ENCODE measurements around the gene SMG5.
"Not testable (repeated sequence)": the region's sequence is repeated elsewhere in the genome, so short reads cannot be mapped to it uniquely, and the experiment has no call there.

Gene SMG5, protein sequence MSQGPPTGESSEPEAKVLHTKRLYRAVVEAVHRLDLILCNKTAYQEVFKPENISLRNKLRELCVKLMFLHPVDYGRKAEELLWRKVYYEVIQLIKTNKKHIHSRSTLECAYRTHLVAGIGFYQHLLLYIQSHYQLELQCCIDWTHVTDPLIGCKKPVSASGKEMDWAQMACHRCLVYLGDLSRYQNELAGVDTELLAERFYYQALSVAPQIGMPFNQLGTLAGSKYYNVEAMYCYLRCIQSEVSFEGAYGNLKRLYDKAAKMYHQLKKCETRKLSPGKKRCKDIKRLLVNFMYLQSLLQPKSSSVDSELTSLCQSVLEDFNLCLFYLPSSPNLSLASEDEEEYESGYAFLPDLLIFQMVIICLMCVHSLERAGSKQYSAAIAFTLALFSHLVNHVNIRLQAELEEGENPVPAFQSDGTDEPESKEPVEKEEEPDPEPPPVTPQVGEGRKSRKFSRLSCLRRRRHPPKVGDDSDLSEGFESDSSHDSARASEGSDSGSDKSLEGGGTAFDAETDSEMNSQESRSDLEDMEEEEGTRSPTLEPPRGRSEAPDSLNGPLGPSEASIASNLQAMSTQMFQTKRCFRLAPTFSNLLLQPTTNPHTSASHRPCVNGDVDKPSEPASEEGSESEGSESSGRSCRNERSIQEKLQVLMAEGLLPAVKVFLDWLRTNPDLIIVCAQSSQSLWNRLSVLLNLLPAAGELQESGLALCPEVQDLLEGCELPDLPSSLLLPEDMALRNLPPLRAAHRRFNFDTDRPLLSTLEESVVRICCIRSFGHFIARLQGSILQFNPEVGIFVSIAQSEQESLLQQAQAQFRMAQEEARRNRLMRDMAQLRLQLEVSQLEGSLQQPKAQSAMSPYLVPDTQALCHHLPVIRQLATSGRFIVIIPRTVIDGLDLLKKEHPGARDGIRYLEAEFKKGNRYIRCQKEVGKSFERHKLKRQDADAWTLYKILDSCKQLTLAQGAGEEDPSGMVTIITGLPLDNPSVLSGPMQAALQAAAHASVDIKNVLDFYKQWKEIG

GRCh38 chr1:156282479-156283222 is at the start of gene SMG5:
Gene SMG5 (minus strand): TSS chr1:156282825. CDS start chr1:156282680, 145 bp downstream.
- peak; percentile 99 for DNase-seq

- not testable (repeated sequence) for DNase-seq
Observed at GRCh38 chr1:156323179-156323578, 40.6 kb upstream of the SMG5 start.

DNA sequence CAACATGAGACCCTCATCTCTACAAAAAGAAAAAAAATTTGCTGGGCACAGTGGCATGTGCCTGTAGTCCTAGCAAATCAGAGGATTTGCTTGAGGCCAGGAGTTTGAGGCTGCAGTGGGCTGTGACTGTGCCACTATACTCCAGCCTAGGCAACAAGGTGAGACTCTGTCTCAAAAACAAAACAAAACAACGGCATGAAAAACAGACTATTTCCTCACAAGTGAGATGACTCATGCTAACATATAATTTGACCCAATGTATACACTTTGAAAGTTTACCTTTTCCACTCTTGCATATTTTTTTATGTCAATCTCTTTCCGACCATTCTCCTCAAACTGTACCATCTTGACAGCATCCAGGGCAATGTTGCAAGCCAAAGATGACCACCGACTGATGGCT is 37.9 kb upstream of the SMG5 start:
- DNase-seq, result no peak

DNA sequence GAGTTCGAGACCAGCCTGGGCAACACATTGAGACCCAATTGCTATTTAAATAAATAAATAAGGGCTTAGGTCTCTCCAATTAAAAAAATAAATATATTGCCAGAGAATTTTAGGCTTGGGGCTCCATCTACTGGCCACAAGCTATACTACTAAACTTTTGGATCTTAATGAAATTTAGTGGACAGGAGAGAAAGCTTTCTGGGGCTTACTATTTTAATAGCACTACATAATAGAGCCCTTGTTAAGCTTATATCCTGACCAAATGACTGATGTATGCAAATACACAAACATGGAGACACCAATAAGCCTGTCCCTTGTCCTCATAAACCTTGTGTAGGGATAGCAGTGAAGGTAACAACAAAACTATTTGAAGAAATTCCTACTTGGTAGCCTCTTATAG is 37.0 kb upstream of the SMG5 start:
- peak; percentile 27 for DNase-seq

GRCh38 chr1:156316909-156317308 is 34.3 kb upstream of the SMG5 start:
- DNase-seq, result no peak

- no peak for DNase-seq
Observed at GRCh38 chr1:156310962-156311361, 28.3 kb upstream of the SMG5 start.

GRCh38 chr1:156308078-156308477 is 25.5 kb upstream of the SMG5 start:
- no peak for DNase-seq

DNA sequence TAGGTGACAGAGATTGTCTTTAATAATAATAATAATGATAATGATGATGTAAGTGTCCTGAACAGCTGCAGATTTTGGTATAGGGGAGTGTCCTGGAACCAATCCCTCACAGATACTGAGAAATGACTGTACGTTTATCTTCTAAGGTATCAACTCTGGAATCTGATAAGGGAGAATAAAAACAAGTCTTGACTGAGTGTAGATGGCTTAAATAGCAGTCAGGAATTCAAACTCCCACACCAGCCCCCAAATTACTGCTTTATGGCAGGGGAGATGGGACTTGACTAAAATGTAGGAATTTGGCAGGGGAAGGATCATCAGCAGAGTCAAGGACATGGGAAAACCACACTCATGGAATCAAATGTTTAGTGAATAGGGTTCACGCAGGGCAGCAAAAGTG is 22.6 kb upstream of the SMG5 start:
- DNase-seq, result no peak

- no peak for DNase-seq
Observed at GRCh38 chr1:156303241-156303640, 20.6 kb upstream of the SMG5 start.

GRCh38 chr1:156298852-156299357 is 16.3 kb upstream of the SMG5 start, which contains the start of gene VHLL:
Gene VHLL (minus strand): TSS chr1:156299307. CDS start chr1:156299189, 118 bp downstream.
- DNase-seq, result no peak

- DNase-seq, result peak; percentile 65
Observed at GRCh38 chr1:156295391-156295947, 12.8 kb upstream of the SMG5 start, which contains the start of gene GLMP. Gene GLMP (minus strand): TSS chr1:156295679. CDS start chr1:156295645, 34 bp downstream.

DNA sequence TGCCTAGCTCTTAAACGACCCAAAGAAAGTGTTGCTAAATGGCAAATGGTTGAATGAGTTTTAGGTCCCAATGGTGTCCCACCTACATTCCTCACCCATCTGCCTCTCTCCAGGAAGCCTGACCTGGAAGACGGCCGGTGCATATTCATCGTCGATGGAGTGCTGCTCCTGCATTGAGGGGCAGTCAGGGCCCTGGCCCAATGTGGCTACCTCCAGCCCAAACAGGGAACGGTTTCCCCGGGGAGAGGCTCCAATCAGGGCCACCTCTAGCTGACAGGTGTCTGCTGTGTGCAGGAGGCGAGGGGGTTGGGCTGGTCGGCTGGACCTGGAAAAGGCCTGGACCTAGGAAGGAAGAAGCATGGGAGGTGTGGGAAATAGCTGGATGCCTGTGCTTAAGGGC is 11.3 kb upstream of the SMG5 start:
- DNase-seq, result no peak

DNA sequence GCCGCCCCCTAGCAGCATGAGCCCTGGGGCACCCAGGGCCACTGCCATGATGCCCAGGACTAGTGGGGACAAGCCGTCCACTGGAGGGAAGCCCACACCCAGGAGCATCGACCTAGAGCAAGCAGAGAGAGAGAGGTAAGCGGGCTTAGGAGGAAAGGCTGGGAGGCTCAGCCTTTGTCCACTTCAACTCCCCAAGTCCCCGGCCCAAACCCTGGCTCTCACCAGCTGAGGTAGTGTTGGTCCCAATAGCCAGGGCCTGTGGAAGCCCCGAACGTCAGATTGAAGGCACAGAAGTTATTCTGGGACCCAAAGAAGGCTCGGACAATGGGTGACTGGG is 10.4 kb upstream of the SMG5 start:
- no peak for DNase-seq

DNA sequence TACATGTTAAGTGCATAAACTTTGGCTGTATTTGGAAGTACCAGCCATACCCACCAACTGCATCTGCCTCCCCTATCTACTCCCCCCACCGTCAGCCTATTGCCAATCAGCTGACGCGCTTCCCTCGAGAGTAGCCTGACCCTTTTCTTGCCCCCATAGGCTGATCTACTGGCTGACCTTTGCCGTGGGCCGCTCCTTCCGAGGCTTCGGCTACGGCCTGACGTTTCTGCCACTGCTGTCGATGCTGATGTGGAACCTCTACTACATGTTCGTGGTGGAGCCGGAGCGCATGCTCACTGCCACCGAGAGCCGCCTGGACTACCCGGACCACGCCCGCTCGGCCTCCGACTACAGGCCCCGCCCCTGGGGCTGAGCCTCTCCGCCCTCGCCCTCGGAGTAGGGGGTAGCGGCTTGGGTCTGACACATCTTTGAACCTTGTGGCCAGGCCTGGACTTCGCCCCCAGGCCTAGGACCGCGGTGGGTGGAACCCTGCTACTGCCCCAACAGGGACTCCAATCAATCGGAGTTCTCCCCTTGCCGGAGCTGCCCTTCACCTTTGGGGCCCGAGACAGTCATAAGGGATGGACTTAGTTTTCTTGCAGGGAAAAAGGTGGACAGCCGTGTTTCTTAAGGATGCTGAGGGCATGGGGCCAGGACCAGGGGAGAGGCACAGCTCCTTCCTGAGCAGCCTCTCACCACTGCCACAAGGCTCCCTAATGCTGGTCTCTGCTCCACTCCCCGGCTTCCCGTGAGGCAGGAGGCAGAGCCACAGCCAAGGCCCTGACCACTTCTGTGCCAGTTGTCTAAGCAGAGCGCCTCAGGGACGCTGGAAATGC is 8.8 kb upstream of the SMG5 start:
- peak; percentile 77 for DNase-seq

- DNase-seq, result no peak
Observed at GRCh38 chr1:156289857-156290256, 7.2 kb upstream of the SMG5 start.

GRCh38 chr1:156286061-156286460 is 3.4 kb upstream of the SMG5 start:
- no peak for DNase-seq

- no peak for DNase-seq
Observed at GRCh38 chr1:156285437-156285836, 2.8 kb upstream of the SMG5 start.

DNA sequence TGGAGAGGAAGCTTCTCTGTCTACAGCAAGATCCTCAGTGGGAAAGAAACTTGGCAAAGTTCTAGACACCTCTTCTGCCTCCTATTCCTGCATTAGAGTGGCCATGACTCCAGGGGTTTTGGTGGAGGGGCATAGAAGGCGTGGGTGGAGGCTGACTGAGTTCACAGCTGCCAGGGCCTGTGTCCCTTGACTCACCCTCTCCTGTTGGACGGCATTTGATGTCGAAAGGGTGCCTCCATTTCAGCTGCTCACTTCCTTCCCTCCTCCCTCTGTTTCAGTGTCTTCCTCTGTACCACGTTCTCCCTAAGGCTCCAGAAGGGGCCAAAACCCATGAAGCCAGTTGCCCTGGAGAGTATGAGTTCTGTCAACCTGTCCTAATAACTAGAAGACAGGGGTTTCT is 2.1 kb upstream of the SMG5 start:
- DNase-seq, result no peak

DNA sequence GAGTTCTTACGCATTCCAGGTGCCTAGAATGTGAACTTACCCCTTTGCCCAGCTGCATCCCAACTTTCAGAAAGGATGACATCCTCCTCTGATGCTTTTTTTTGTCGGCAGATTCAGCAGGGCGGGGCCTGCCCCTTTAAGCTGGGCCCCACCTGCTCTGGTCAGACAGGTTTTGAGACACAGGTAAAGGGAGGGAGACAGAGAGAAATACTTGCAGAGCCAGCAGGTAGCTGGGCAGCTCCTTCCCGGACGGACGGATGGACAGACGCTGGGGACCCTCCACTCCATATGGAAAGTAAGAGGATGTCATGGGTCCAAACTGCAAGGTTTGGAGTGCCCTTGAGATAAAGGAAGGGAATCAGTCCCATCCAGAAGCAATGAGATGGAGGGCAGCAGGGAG is 1.5 kb upstream of the SMG5 start, which contains the start of gene TMEM79:
Gene TMEM79 (plus strand): TSS at position 214 of the 400 bp plus-strand sequence. CDS start 902 bp downstream, outside the sequence.
- peak; percentile 83 for DNase-seq

GRCh38 chr1:156283521-156283920 is 896 bp upstream of the SMG5 start:
- peak; percentile 46 for DNase-seq

All from NCI-H510A treated with DMSO at 0.1 percent for 48 hours (cell line).